Cerebellar nuclear complex (tissue), 1 donor: ENCODE data around the gene SORL1-AS1.

Experiments used
- DNase-seq, 2 experiments: peaks; one replicate each; lab custom pipeline; 2025; lab: John Stamatoyannopoulos, UW

Gene SORL1-AS1

GRCh38 chr11:121451986-121452608 is 670 bp downstream of the SORL1-AS1 start, which contains the start of gene SORL1:
SORL1 (plus strand) TSS chr11:121452314; CDS start chr11:121452332, 18 bp downstream.
- DNase-seq, result peak in 1 of 2 experiments; percentile 39

GRCh38 chr11:121451178-121451985 is 1.4 kb downstream of the SORL1-AS1 start:
- no peak for DNase-seq

GRCh38 chr11:121450401-121450800 is 2.4 kb downstream of the SORL1-AS1 start:
- no peak for DNase-seq

GRCh38 chr11:121449626-121450025 is 3.1 kb downstream of the SORL1-AS1 start:
- DNase-seq, result no peak

GRCh38 chr11:121449123-121449522 is 3.6 kb downstream of the SORL1-AS1 start:
- DNase-seq, result no peak

GRCh38 chr11:121448431-121448941 is 4.3 kb downstream of the SORL1-AS1 start:
- no peak for DNase-seq

GRCh38 chr11:121448011-121448410 is 4.8 kb downstream of the SORL1-AS1 start:
- no peak for DNase-seq

- no peak for DNase-seq
Measured at GRCh38 chr11:121446752-121447156, 6.0 kb downstream of the SORL1-AS1 start.

- no peak for DNase-seq
Measured at GRCh38 chr11:121445071-121445768, 7.5 kb downstream of the SORL1-AS1 start.

GRCh38 chr11:121444526-121444925 is 8.2 kb downstream of the SORL1-AS1 start:
- no peak for DNase-seq

GRCh38 chr11:121443688-121444275 is 9.0 kb downstream of the SORL1-AS1 start:
- no peak for DNase-seq

GRCh38 chr11:121441521-121441920 is 11.2 kb downstream of the SORL1-AS1 start:
- DNase-seq, result no peak

- no peak for DNase-seq
Measured at GRCh38 chr11:121439759-121440158, 13.0 kb downstream of the SORL1-AS1 start.

- DNase-seq, result no peak
Measured at GRCh38 chr11:121439337-121439736, 13.4 kb downstream of the SORL1-AS1 start.

- DNase-seq, result no peak
Measured at GRCh38 chr11:121437686-121438078, 15.1 kb downstream of the SORL1-AS1 start.

GRCh38 chr11:121437018-121437685 is 15.6 kb downstream of the SORL1-AS1 start:
- DNase-seq, result no peak

GRCh38 chr11:121435551-121436511 is 16.9 kb downstream of the SORL1-AS1 start:
- DNase-seq, result no peak

GRCh38 chr11:121435132-121435531 is 17.6 kb downstream of the SORL1-AS1 start:
- no peak for DNase-seq

- no peak for DNase-seq
Measured at GRCh38 chr11:121431820-121432526, 20.8 kb downstream of the SORL1-AS1 start.

GRCh38 chr11:121429556-121429955 is 23.2 kb downstream of the SORL1-AS1 start:
- DNase-seq, result no peak
